GM12878 (cell line): Measurements from ENCODE around the gene MRPS15. TPM values are rescaled to one million over a fixed set of nuclear protein-coding genes. Genes with fewer than 3 reads are reported as not detected.

Experiments used
- ATAC-seq: fragments of 200-7000 bp; cut with Tn5 transposase; 3 replicates; pipeline ENCODE4 v1.9.1; 2020; ENCODE audit warnings: mild to moderate bottlenecking, moderate library complexity
- BruUV-seq: library from RNA; stranded (reverse); fragments of 400-500 nt; replicated peaks from 2 replicates; lab custom pipeline; 2021; lab: Mats Ljungman, UMichigan
- CTCF ChIA-PET: fragments of 300-600 bp; sonication (Branson Sonifier 250); formaldehyde crosslinking; extraction: SDS; loops from one replicate; lab custom pipeline; 2021; ENCODE audit warnings: inconsistent platforms; lab: Yijun Ruan, JAX
- POLR2A ChIA-PET: fragments of 350-600 bp; formaldehyde crosslinking; extraction: SDS; loops from one replicate; lab custom pipeline; 2021; ENCODE audit warnings: inconsistent platforms; lab: Charles Lee
- RAD21 ChIA-PET: fragments of 300-600 bp; sonication (Branson Sonifier 250); formaldehyde crosslinking; loops from one replicate; lab custom pipeline; 2023; ENCODE audit warnings: antibody characterized with exemption; ENCODE audit not compliant: unreplicated experiment; lab: Charles Lee
- SMC1A ChIA-PET: fragments of 300-600 bp; sonication (Branson Sonifier 250); formaldehyde crosslinking; loops from one replicate; lab custom pipeline; 2023; ENCODE audit not compliant: unreplicated experiment, uncharacterized antibody; lab: Charles Lee
- DNase-seq: peaks from one replicate; pipeline ENCODE4 v3.0.0-alpha.2; 2011; ENCODE audit warnings: low read depth, low spot score
- FAIRE-seq: peaks from 3 replicates; lab custom pipeline; 2011; peaks lifted over from hg19 to GRCh38; lab: Jason Lieb, UNC
- H2AFZ ChIP-seq: 2 replicates; pipeline ENCODE4 v1.6.0; 2011; ENCODE audit warnings: low read depth, low read length, control low read depth; ENCODE audit not compliant: control insufficient read depth
- H3K27ac ChIP-seq: 2 replicates; pipeline ENCODE4 v1.5.1; 2011; ENCODE audit warnings: control low read depth; ENCODE audit not compliant: control insufficient read depth, insufficient read depth
- H3K27me3 ChIP-seq, 2 experiments: replicated peaks in 1 of 2; 2 replicates each; pipeline versions ENCODE4 v1.6.0 to v1.6.1; 2011; ENCODE audit warnings: low read length in 1 of 2; ENCODE audit not compliant: control insufficient read depth in 2 of 2, insufficient read depth in 2 of 2
- H3K36me3 ChIP-seq, 2 experiments: 2 replicates each; pipeline ENCODE4 v1.5.1; 2011; ENCODE audit warnings: low read length in 1 of 2; ENCODE audit not compliant: control insufficient read depth in 2 of 2, insufficient read depth in 2 of 2
- H3K4me1 ChIP-seq: 2 replicates; pipeline ENCODE4 v1.6.1; 2011; ENCODE audit warnings: mild to moderate bottlenecking, low read length, moderate library complexity, mixed read lengths; ENCODE audit not compliant: control insufficient read depth, insufficient read depth
- H3K4me2 ChIP-seq: 2 replicates; pipeline ENCODE4 v1.6.0; 2011; ENCODE audit warnings: control low read depth; ENCODE audit not compliant: control insufficient read depth, insufficient read depth
- H3K4me3 ChIP-seq: fragments of 200-600 bp; sonication (generic); 2 replicates; pipeline ENCODE4 v1.5.1; 2016
- H3K79me2 ChIP-seq: 2 replicates; pipeline ENCODE4 v1.6.0; 2011; ENCODE audit warnings: low read length; ENCODE audit not compliant: control insufficient read depth, insufficient read depth
- H3K9ac ChIP-seq: 2 replicates; pipeline ENCODE4 v1.8.0; 2011; ENCODE audit warnings: low read length, control low read depth, mixed read lengths; ENCODE audit not compliant: control insufficient read depth, insufficient read depth
- H3K9me3 ChIP-seq: replicated peaks from 3 replicates; pipeline ENCODE4 v1.5.1; 2011; ENCODE audit warnings: mild to moderate bottlenecking, low read length; ENCODE audit not compliant: control insufficient read depth, insufficient read depth
- H4K20me1 ChIP-seq: 2 replicates; pipeline ENCODE4 v1.6.0; 2011; ENCODE audit not compliant: control insufficient read depth, insufficient read depth
- BCL3 ChIP-seq: IDR thresholded peaks from 2 replicates; pipeline ENCODE4 v1.6.1; 2011; ENCODE audit warnings: borderline replicate concordance, low read depth, mild to moderate bottlenecking, moderate library complexity, low read length; ENCODE audit not compliant: insufficient read depth, poor library complexity, severe bottlenecking
- HDAC2 ChIP-seq: fragments of 200-600 bp; sonication (generic); IDR thresholded peaks from 2 replicates; pipeline ENCODE4 v1.6.1; 2017
- JUNB ChIP-seq: IDR thresholded peaks from 2 replicates; pipeline ENCODE4 v1.6.1; 2016; ENCODE audit warnings: antibody characterized with exemption, mild to moderate bottlenecking
- NFYB ChIP-seq: IDR thresholded peaks from 2 replicates; pipeline ENCODE4 v1.6.1; 2011; ENCODE audit warnings: low read depth, mild to moderate bottlenecking, low read length, improper control_type of control experiment, moderate library complexity; ENCODE audit not compliant: insufficient read depth
- PKNOX1 ChIP-seq: fragments of 450-650 bp; IDR thresholded peaks from 2 replicates; pipeline ENCODE4 v1.6.1; 2016; ENCODE audit warnings: mild to moderate bottlenecking
- POLR2AphosphoS2 ChIP-seq: IDR thresholded peaks from 2 replicates; pipeline ENCODE4 v1.6.1; 2011; ENCODE audit warnings: low read depth, mild to moderate bottlenecking, low read length, improper control_type of control experiment, moderate library complexity
- REST ChIP-seq: IDR thresholded peaks from 2 replicates; pipeline ENCODE4 v1.6.1; 2012; ENCODE audit warnings: mild to moderate bottlenecking, low read depth, low read length
- RUNX3 ChIP-seq: IDR thresholded peaks from 2 replicates; pipeline ENCODE4 v1.6.1; 2012; ENCODE audit warnings: low read length, inconsistent platforms
- SIN3A ChIP-seq: IDR thresholded peaks from 2 replicates; pipeline ENCODE4 v1.6.1; 2012; ENCODE audit warnings: low read depth, low read length, improper control_type of control experiment
- SREBF2 ChIP-seq: IDR thresholded peaks from 2 replicates; pipeline ENCODE4 v1.6.1; 2012; ENCODE audit warnings: mild to moderate bottlenecking, low read length
- TARDBP ChIP-seq: IDR thresholded peaks from 2 replicates; pipeline ENCODE4 v1.6.1; 2016; ENCODE audit warnings: borderline replicate concordance
- ZNF207 ChIP-seq: fragments of 450-650 bp; IDR thresholded peaks from 2 replicates; pipeline ENCODE4 v1.6.1; 2014; ENCODE audit warnings: antibody characterized with exemption, mild to moderate bottlenecking, borderline replicate concordance
- ZNF592 ChIP-seq: fragments of 450-650 bp; IDR thresholded peaks from 2 replicates; pipeline ENCODE4 v1.6.1; 2017; ENCODE audit warnings: mild to moderate bottlenecking, moderate library complexity
- ZSCAN29 ChIP-seq: fragments of 450-650 bp; IDR thresholded peaks from 2 replicates; pipeline ENCODE4 v1.6.1; 2017; ENCODE audit warnings: mild to moderate bottlenecking, moderate library complexity
- WGBS: methylation state at CpG from one replicate; pipeline ENCODE4 v1.1.6; 2016; ENCODE audit warnings: low lambda C conversion rate; ENCODE audit not compliant: insufficient replicate concordance, insufficient coverage; ENCODE audit errors: missing lambda C conversion rate; 5-methylcytosine and 5-hydroxymethylcytosine counted together
- in situ Hi-C: fragments of 300-500 bp; cut with MboI; formaldehyde crosslinking; loops from 9 replicates; pipeline ENCODE4 v1.14.3; 2018; ENCODE audit warnings: mixed read lengths
- intact Hi-C: fragments of 100-400 bp; cut with micrococcal nuclease; formaldehyde crosslinking; loops from one replicate; pipeline ENCODE4 v1.14.2; 2022; ENCODE audit not compliant: unreplicated experiment
- polyA plus RNA-seq, 11 experiments: library from polyadenylated mRNA; depleted of rRNA in 4 of 11; unstranded in 6 of 11; stranded (reverse) in 5 of 11; fragments of >200 nt; fragmentation: Nextera tagmentation in 4 of 11; fragmentation: Illumina TruSeq in 1 of 11; extraction: Ambion mirVana in 4 of 11; extraction: Trizol in 1 of 11; gene quantifications; 1 replicate in 1 of 11; 2 replicates in 10 of 11; pipeline versions ENCODE4 v1.2.1 to v1.2.3, GENCODE V29; 2011 to 2016; ENCODE audit warnings: inconsistent platforms in 2 of 11, missing spikeins in 2 of 11, low read depth in 1 of 11
- total RNA-seq, 4 experiments: library from RNA; depleted of rRNA in 3 of 4; stranded (reverse); fragments of >200 nt in 3 of 4; fragmentation: Illumina TruSeq in 1 of 4; extraction: Trizol in 1 of 4; gene quantifications; 2 replicates each; pipeline versions ENCODE4 v1.2.1 to v1.2.3, GENCODE V29; 2013 to 2021

Gene MRPS15
- total and polyA plus RNA-seq, 10 of the 15 experiments (the other 5 are each of a cell fraction or from before 2014, with no cell fraction given): 41.1 to 207 (median 107) TPM

GRCh38 chr1:36417931-36418330, 46.3 kb downstream of the MRPS15 start:
- intact Hi-C loops (no loop called here), in situ Hi-C loops (no loop called here)
- no peak for ATAC-seq
- H3K36me3 ChIP-seq: no peaks in the 10 kb centered on the region
- DNase-seq: no peak
- WGBS: 76% methylated on average over 9 of the region's 9 CpGs
- no peak overlapping the region for H2AFZ ChIP-seq
- no peak overlapping the region for H3K4me3 ChIP-seq
- no peak overlapping the region for H3K4me2 ChIP-seq
- no peaks in the 10 kb centered on the region for H3K79me2 ChIP-seq
- H3K27me3 ChIP-seq: no peaks in the 10 kb centered on the region
- BruUV-seq: no TSS peak
- CTCF ChIA-PET: interaction anchor here (3.7 to 4.4 kb wide), 3 partner anchors 51 to 268 kb away, joined by 18 to 59 read pairs (median 28); partner anchors contain the start of gene TRAPPC3
- H3K27ac ChIP-seq: no peak overlapping the region
- RAD21 ChIA-PET: interaction anchor here (1.3 kb wide), 2 partner anchors 31 to 75 kb away, joined by 4 read pairs; no protein-coding TSS in a partner anchor
- H4K20me1 ChIP-seq: no peaks in the 10 kb centered on the region
- H3K9ac ChIP-seq: no peak overlapping the region
- SMC1A ChIA-PET: interaction anchor here (1.8 to 2.9 kb wide), 3 partner anchors 69 to 268 kb away, joined by 3 to 16 read pairs (median 13); partner anchors contain the start of gene TRAPPC3
- peaks cover 6% of the 10 kb centered on the region; the same call in 1 of the 2 replicates for H3K4me1 ChIP-seq
- FAIRE-seq: no peak
- no peaks in the 10 kb centered on the region; the same call in 2 of the 3 replicates for H3K9me3 ChIP-seq
- POLR2A ChIA-PET: interaction anchor here (0.5 to 1.1 kb wide), 2 partner anchors 22 to 115 kb away, joined by 4 read pairs; no protein-coding TSS in a partner anchor
- TF ChIP-seq HDAC2: no peak
- TF ChIP-seq ZNF207: no peak
- no peak for TF ChIP-seq ZNF592
- TF ChIP-seq NFYB: no peak
- TF ChIP-seq JUNB: no peak
- no peak for TF ChIP-seq REST
- no peak for TF ChIP-seq SREBF2
- no peak for TF ChIP-seq SIN3A
- TF ChIP-seq ZSCAN29: no peak
- no peak for TF ChIP-seq TARDBP
- TF ChIP-seq BCL3: no peak
- TF ChIP-seq RUNX3: no peak
- TF ChIP-seq PKNOX1: no peak
- TF ChIP-seq POLR2AphosphoS2: no peak
